B cell (primary cell): ENCODE results near the gene CENPVL1. TPM values are rescaled to one million over a fixed set of nuclear protein-coding genes. Genes with fewer than 3 reads are reported as not detected.
"Not testable (repeated sequence)": the region's sequence is repeated elsewhere in the genome, so short reads cannot be mapped to it uniquely, and the experiment has no call there.

Experiments
- ATAC-seq: fragments of 200-7000 bp; cut with Tn5 transposase; one replicate; pipeline ENCODE4 v1.10.0; 2021; ENCODE audit warnings: low read depth, mild to moderate bottlenecking, moderate number of reproducible peaks, moderate library complexity
- CTCF ChIA-PET: fragments of 350-600 bp; sonication (Branson Sonifier 250); formaldehyde crosslinking; loops from one replicate; lab custom pipeline; 2021; ENCODE audit warnings: antibody characterized with exemption, inconsistent platforms; lab: Charles Lee
- POLR2A ChIA-PET: fragments of 350-600 bp; sonication (Branson Sonifier 250); formaldehyde crosslinking; loops from one replicate; lab custom pipeline; 2021; ENCODE audit warnings: antibody characterized with exemption; lab: Charles Lee
- DNase-seq: peaks from one replicate; pipeline ENCODE4 v3.0.0; 2013
- H2AFZ ChIP-seq: 2 replicates; pipeline ENCODE4 v1.6.1; 2012; ENCODE audit warnings: mild to moderate bottlenecking, low read depth, low read length; ENCODE audit not compliant: insufficient read depth, poor library complexity, severe bottlenecking
- H3K27ac ChIP-seq, 2 donors: 1 replicate in 1 of 2; 2 replicates in 1 of 2; pipeline ENCODE4 v1.5.1; 2012 to 2013; ENCODE audit warnings: low read length in 2 of 2, mild to moderate bottlenecking in 2 of 2, moderate library complexity in 1 of 2
- H3K27me3 ChIP-seq, 4 experiments: fragments of 200-600 bp in 1 of 4; sonication (generic) in 1 of 4; replicated peaks in 1 of 4; 1 replicate in 2 of 4; 2 replicates in 2 of 4; pipeline versions ENCODE4 v1.6.1 to v1.7.0; 2013 to 2016; ENCODE audit warnings: low read length in 3 of 4, mild to moderate bottlenecking in 2 of 4, mixed read lengths in 1 of 4, moderate library complexity in 1 of 4; ENCODE audit not compliant: insufficient read depth in 4 of 4, control insufficient read depth in 3 of 4; ENCODE audit errors: control extremely low read depth in 1 of 4
- H3K36me3 ChIP-seq, 2 experiments: replicated peaks in 1 of 2; 1 replicate in 1 of 2; 2 replicates in 1 of 2; pipeline versions ENCODE4 v1.6.1 to v1.7.1; 2013; ENCODE audit warnings: low read length in 1 of 2; ENCODE audit not compliant: insufficient read depth in 2 of 2, control insufficient read depth in 1 of 2; ENCODE audit errors: control extremely low read depth in 1 of 2, extremely low read depth in 1 of 2
- H3K4me1 ChIP-seq, 2 donors: fragments of 200-600 bp in 1 of 2; sonication (generic) in 1 of 2; 1 replicate in 1 of 2; 2 replicates in 1 of 2; pipeline versions ENCODE4 v1.5.1 to v1.6.1; 2013 to 2017; ENCODE audit warnings: low read length in 2 of 2; ENCODE audit not compliant: control insufficient read depth in 2 of 2, insufficient read depth in 2 of 2
- H3K4me2 ChIP-seq: replicated peaks from 2 replicates; pipeline ENCODE3; 2012; ENCODE audit warnings: mild to moderate bottlenecking, low read depth, low read length; ENCODE audit not compliant: poor library complexity, severe bottlenecking
- H3K4me3 ChIP-seq, 5 experiments: fragments of 200-600 bp in 1 of 5; sonication (generic) in 1 of 5; 1 replicate in 3 of 5; 2 replicates in 2 of 5; pipeline versions ENCODE4 v1.5.1 to v1.7.0; 2011 to 2016; ENCODE audit warnings: low read length in 4 of 5, mild to moderate bottlenecking in 4 of 5, low read depth in 2 of 5, control low read depth in 1 of 5, moderate library complexity in 1 of 5; ENCODE audit not compliant: insufficient read depth in 1 of 5; ENCODE audit errors: control extremely low read depth in 1 of 5, extremely low read depth in 1 of 5
- H3K79me2 ChIP-seq: fragments of 200-600 bp; sonication (generic); one replicate; pipeline ENCODE4 v1.6.0; 2016; ENCODE audit warnings: low read length; ENCODE audit not compliant: control insufficient read depth, insufficient read depth
- H3K9ac ChIP-seq: fragments of 200-600 bp; sonication (generic); 2 replicates; pipeline ENCODE4 v1.6.1; 2017; ENCODE audit warnings: mild to moderate bottlenecking, low read length, moderate library complexity
- H3K9me3 ChIP-seq, 3 donors: one replicate each; pipeline versions ENCODE4 v1.6.1 to v1.7.1; 2013; ENCODE audit warnings: low read length in 2 of 3; ENCODE audit not compliant: control insufficient read depth in 2 of 3, insufficient read depth in 1 of 3; ENCODE audit errors: control extremely low read depth in 1 of 3
- H4K20me1 ChIP-seq: 2 replicates; pipeline ENCODE4 v1.6.0; 2012; ENCODE audit warnings: mild to moderate bottlenecking, low read length; ENCODE audit not compliant: insufficient read depth, control insufficient read depth, poor library complexity, severe bottlenecking
- H3K27ac Mint-ChIP-seq: one replicate; pipeline ENCODE4 v1.8.0; 2021; ENCODE audit warnings: mixed read lengths
- H3K27me3 Mint-ChIP-seq: one replicate; pipeline ENCODE4 v1.8.0; 2021; ENCODE audit warnings: mixed read lengths
- H3K4me1 Mint-ChIP-seq: one replicate; pipeline ENCODE4 v1.8.0; 2021; ENCODE audit warnings: mixed read lengths
- H3K4me3 Mint-ChIP-seq: one replicate; pipeline ENCODE4 v1.8.0; 2021; ENCODE audit warnings: mixed read lengths
- H3K9me3 Mint-ChIP-seq: one replicate; pipeline ENCODE4 v1.8.0; 2022; ENCODE audit warnings: mixed read lengths; ENCODE audit not compliant: insufficient read depth
- EZH2 ChIP-seq: IDR thresholded peaks from 2 replicates; pipeline ENCODE4 v1.6.1; 2012; ENCODE audit warnings: borderline replicate concordance, low read depth, mild to moderate bottlenecking, moderate library complexity, low read length; ENCODE audit not compliant: insufficient read depth, poor library complexity, severe bottlenecking
- WGBS: methylation state at CpG from one replicate; pipeline ENCODE4 v1.1.5; 2013; ENCODE audit warnings: missing lambda C conversion rate; ENCODE audit not compliant: insufficient coverage; 5-methylcytosine and 5-hydroxymethylcytosine counted together
- intact Hi-C: fragments of 100-400 bp; cut with micrococcal nuclease; formaldehyde crosslinking; loops from one replicate; pipeline ENCODE4 v1.10.0; 2022
- polyA minus RNA-seq: library from RNA; depleted of rRNA, polyadenylated mRNA; stranded (reverse); fragments of >200 nt; gene quantifications from 2 replicates; pipeline ENCODE4 v1.2.3, GENCODE V29; 2012
- polyA plus RNA-seq: library from polyadenylated mRNA; depleted of rRNA; stranded (reverse); fragments of >200 nt; gene quantifications from 2 replicates; pipeline ENCODE4 v1.2.3, GENCODE V29; 2012
- total RNA-seq, 2 donors: library from RNA; stranded (reverse); fragments of 120-200 nt in 1 of 2; gene quantifications; 1 replicate in 1 of 2; 2 replicates in 1 of 2; pipeline versions ENCODE4 v1.2.3 to v1.2.4, GENCODE V29; 2013 to 2022
- TF ChIP-seq, protein P1 (sequence below): fragments of 200-600 bp; IDR thresholded peaks from one replicate; pipeline ENCODE4 v1.8.0; 2022; ENCODE audit warnings: antibody characterized with exemption, mild to moderate bottlenecking

Gene CENPVL1
- not detected in 2 replicates for total RNA-seq
- total RNA-seq (2013): not detected
- polyA plus RNA-seq: 0.07 TPM in 1 of 2 replicates, not detected in the other
- not detected in 2 replicates for polyA minus RNA-seq

DNA sequence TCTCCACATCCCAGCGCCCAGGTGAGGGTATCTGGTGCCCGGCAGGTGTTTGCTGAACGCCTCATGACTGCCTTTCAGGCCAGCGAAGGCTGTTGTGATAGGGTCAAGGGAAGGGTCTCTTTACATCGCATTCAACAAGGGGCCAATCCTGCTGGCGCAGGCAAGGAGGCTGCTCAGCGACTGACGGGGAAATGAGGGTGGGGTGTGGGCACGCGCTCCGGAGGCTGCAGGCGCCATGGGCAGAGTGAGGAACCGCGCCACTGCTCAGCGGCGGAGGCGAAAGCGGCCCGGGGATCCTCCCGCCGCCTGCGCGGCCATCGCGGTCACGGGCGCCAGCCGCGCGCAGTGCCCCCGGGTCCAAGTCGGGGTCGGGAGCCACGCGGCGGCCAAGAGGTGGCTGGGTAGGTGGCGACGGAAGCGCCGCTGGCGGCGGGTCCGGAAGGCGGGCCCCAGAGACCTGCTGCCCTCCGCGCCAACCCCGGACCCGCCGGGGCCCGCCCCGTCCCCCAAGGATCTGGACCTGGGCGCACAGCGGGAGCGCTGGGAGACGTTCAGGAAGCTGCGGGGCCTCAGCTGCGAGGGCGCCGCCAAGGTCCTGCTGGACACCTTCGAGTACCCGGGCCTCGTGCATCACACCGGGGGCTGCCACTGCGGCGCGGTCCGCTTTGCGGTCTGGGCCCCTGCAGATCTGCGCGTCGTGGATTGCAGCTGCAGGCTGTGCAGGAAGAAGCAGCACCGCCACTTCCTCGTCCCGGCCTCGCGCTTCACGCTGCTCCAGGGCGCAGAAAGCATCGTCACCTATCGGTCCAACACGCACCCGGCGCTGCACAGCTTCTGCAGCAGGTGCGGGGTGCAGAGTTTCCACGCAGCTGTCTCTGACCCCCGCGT lies at the start of gene CENPVL1:
Gene CENPVL1 (plus strand): TSS at position 236 of the 888 bp plus-strand sequence. CDS start 0 bp downstream, at position 236.
- H3K4me2 ChIP-seq, ATAC-seq, CTCF ChIA-PET, H2AFZ ChIP-seq, H3K27me3 ChIP-seq, H3K9me3 Mint-ChIP-seq, H3K27ac ChIP-seq, H3K27ac Mint-ChIP-seq, H3K4me1 Mint-ChIP-seq, H3K27me3 Mint-ChIP-seq, H3K4me3 Mint-ChIP-seq, H4K20me1 ChIP-seq, DNase-seq, intact Hi-C loops, H3K9ac ChIP-seq, H3K4me1 ChIP-seq, H3K79me2 ChIP-seq, POLR2A ChIA-PET, H3K9me3 ChIP-seq, H3K36me3 ChIP-seq, H3K4me3 ChIP-seq: not testable (repeated sequence)
- WGBS: no CpG with 5 or more reads among the region's 87 CpGs

DNA sequence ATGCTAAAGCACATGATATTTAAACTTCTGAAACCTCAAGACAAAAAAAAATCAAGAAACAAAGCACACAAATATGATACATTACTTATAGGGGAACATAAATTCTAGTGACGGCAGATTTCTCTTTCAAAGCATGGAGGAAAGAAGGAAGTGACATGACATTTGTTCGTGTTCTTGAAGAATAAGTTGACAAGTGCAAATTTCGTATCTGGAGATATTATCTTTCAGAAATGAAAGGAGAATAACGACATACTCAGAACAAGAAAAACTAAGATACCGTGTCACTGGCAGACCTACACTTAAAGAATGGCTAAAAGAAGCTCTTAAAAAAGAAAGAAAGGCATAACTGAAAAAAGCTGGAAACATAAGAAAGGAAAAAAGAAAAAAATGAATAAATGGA lies 44.3 kb upstream of the CENPVL1 start:
- H2AFZ ChIP-seq: no peak overlapping the region
- H4K20me1 ChIP-seq: no peaks in the 10 kb centered on the region
- no peak for DNase-seq
- POLR2A ChIA-PET: no interaction called here
- Mint-ChIP-seq H3K4me3 (no peak overlapping the region), H3K9me3 (no peaks in the 10 kb centered on the region), H3K27ac (no peak overlapping the region), H3K27me3 (peaks cover 5% of the 10 kb centered on the region), H3K4me1 (no peaks in the 10 kb centered on the region)
- no peak overlapping the region for H3K27ac ChIP-seq
- H3K9ac ChIP-seq: no peak overlapping the region
- no CpG with 5 or more reads among the region's 5 CpGs for WGBS
- H3K4me2 ChIP-seq: no peak overlapping the region
- peaks cover 0 to 3% (median 0%) of the 10 kb centered on the region in 4 experiments for H3K27me3 ChIP-seq
- TF ChIP-seq EZH2: no peak
- TF ChIP-seq, protein P1, sequence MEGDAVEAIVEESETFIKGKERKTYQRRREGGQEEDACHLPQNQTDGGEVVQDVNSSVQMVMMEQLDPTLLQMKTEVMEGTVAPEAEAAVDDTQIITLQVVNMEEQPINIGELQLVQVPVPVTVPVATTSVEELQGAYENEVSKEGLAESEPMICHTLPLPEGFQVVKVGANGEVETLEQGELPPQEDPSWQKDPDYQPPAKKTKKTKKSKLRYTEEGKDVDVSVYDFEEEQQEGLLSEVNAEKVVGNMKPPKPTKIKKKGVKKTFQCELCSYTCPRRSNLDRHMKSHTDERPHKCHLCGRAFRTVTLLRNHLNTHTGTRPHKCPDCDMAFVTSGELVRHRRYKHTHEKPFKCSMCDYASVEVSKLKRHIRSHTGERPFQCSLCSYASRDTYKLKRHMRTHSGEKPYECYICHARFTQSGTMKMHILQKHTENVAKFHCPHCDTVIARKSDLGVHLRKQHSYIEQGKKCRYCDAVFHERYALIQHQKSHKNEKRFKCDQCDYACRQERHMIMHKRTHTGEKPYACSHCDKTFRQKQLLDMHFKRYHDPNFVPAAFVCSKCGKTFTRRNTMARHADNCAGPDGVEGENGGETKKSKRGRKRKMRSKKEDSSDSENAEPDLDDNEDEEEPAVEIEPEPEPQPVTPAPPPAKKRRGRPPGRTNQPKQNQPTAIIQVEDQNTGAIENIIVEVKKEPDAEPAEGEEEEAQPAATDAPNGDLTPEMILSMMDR: no peak
- no peaks in the 10 kb centered on the region for H3K4me1 ChIP-seq
- no peaks in the 10 kb centered on the region for H3K79me2 ChIP-seq
- CTCF ChIA-PET: interaction anchor here (0.7 kb wide), 1 partner anchor 129 kb away, joined by 3 read pairs; no protein-coding TSS in a partner anchor
- ATAC-seq: no peak
- intact Hi-C loops: no loop called here
- H3K4me3 ChIP-seq: no peak overlapping the region
- H3K36me3 ChIP-seq: no peaks in the 10 kb centered on the region
- H3K9me3 ChIP-seq: no peaks in the 10 kb centered on the region

DNA sequence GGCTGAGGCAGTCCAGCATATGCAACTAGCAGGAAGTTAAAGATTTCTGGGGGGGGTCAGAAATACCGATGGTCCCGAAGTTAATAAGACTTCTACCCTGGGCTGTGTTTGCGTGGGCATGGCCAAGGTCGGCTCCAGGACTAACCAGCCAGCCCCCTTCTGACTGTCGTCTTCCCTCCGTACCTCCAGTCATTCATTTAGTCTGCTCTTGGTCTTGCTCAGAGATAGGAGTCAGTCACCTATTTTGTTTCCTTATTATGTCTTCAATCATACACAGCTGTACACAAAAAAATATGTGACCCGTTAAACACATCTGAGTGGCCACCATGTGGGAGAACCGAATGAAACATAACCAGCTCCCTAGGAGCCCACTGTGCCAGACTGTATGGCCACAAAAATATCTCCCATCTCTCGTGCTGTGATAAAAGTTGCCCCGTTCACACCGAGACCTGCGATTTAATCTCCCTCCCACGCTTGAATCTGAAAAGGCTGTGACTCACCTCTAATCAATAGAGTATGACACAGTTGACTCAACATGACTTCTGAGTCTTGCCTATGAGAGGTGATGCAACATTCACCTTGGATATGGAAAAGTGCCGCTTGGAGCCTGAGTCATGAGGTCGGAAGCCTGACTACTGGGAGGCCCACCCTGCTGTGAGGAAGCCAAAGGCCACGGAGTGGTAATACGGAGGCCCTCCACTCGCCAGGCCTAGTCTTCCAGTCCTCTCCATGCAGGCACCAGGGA lies 30.5 kb upstream of the CENPVL1 start:
- H3K27me3 ChIP-seq, H3K4me1 Mint-ChIP-seq, ATAC-seq, H3K36me3 ChIP-seq, H3K27ac Mint-ChIP-seq, H2AFZ ChIP-seq, CTCF ChIA-PET, H3K4me3 Mint-ChIP-seq, H4K20me1 ChIP-seq, H3K9me3 Mint-ChIP-seq, H3K9ac ChIP-seq, H3K79me2 ChIP-seq, intact Hi-C loops, H3K9me3 ChIP-seq, POLR2A ChIA-PET, H3K27me3 Mint-ChIP-seq, H3K4me1 ChIP-seq, H3K4me2 ChIP-seq, H3K4me3 ChIP-seq, DNase-seq, H3K27ac ChIP-seq: not testable (repeated sequence)
- WGBS: no CpG with 5 or more reads among the region's 18 CpGs
